ENCODE measurements around the gene RPS2.

RPS2 gene

DNA sequence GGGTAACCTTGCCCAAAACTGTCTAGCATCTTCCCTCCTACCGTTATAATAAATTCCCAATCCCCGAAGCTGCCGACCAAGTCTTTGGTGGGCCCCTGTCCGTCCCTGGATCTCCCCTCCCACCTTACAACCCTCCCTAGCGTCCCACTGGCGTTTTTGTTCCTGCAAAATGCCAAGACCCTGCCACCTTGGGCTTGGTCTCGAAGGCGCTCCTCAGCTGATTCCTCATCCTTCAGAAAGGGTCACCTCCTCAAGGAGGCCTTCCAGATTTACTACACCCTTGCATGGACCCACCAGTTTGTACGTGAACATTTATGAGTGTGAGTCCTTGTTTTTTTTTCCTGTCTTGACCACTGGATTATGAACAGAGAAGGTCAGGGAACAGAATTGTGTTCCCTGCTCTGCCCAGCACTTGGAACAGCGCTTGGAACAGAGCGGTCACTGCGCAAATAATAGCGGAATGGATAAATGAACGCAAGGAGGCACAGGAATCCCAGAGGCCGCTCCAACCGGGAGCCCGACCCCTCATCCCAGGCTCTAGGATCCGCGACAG lies 18.4 kb upstream of the RPS2 start:
- in situ Hi-C loops (cut with HindIII; ENCODE audit: low sequenced_read_pairs), result no loop called here

DNA sequence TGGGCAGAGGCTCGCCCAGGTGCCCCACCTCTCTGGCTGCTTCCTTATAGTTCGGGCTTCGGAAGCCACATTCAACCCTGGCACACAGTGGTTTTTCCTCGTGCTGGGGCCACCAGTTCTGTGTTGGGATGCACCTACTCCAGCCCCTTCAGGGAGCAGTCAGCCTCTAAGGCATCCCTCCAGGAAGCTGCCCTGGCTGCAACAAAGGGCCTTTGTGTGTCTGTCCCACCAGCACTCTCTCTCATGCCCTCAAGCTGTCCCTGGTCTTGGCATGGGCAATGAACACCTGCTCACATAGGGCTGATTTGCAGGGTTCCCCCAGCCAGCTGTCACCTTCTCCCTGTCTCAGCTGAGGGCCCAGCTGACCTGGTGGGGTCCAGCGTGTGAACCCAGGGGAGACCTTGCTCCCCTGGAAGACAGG lies 17.4 kb upstream of the RPS2 start:
- in situ Hi-C loops (cut with HindIII; ENCODE audit: low sequenced_read_pairs), result no loop called here

DNA sequence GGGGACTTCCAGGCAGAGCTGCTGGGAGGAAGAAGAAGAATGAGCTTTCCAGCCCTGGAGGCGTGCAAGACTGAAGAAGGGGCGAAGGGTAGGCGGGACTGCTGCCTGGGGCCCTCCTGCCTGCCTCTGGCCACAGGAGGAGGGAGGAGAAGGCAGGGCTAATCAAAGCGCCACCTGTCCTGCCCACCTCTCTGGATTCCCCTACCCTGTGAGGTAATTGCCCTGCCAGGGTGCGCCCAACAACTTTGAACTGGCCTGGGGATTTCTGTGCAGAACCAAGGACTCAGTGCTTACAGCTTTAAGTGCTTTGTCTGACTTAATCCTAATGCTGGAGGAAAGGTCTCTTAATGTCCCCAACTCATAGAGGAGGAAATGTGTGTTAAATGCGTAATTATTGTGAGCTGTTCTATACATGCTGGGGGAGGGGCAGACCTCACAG lies 16.8 kb upstream of the RPS2 start, which contains the start of gene NOXO1:
TSS of gene NOXO1 (minus strand) at position 72 of the 439 bp plus-strand sequence. CDS start 290 bp downstream, outside the sequence.
- in situ Hi-C loops (cut with HindIII; ENCODE audit: low sequenced_read_pairs), result no loop called here

DNA sequence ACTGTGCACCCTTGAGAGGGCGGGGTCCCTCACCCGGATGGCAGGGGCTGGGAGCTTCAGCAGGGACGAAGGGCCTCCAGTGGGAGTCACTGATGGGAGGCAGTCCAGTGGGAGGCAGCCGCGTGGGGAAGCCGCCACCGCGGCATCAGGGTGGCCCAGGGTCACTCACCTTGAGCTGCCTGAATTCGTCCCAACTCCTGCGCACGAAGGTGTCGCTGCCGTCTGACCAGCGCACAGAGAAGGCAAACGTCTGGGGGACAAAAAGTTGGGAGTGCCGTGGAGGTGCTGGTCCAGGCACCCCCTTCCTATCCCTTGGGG lies 16.1 kb upstream of the RPS2 start:
- in situ Hi-C loops (cut with HindIII; ENCODE audit: low sequenced_read_pairs), result no loop called here

DNA sequence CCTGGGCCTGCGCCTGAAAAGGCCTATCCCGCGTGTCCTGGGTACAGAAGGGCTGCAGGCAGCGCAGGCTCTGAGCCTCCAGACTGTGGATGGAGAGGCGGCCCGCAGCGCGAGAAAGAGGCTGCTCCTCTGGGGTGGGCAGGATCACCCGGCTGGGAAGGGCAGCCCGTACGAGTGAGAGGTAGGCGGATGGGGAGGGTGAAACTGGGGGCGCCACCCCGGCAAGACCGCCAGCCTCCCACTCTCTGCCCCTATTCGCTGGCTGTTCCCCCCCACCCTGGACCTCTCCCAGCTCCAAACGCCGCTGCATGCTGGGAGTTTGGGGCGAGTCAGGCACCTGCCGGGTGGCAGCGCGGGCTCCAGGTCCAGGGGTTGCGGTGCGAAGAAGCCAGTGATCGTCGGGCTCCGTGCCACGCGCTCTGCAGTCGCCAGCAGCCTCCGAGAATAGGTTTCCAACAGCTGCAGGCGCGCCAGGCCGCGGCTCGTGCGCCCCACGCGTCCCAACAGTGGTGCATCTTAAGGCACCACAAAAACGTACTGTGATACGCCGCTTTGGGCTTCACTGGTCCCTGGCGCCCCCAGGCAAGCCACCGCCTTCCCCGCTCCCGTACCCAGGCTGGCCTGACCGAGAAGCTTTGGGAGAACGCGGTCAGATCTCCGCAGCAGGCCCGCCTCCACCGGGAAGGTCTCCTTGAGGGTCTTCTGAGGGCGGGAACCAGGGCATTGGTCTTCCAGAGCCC lies 15.6 kb upstream of the RPS2 start:
- in situ Hi-C loops (cut with HindIII; ENCODE audit: low sequenced_read_pairs), result no loop called here

DNA sequence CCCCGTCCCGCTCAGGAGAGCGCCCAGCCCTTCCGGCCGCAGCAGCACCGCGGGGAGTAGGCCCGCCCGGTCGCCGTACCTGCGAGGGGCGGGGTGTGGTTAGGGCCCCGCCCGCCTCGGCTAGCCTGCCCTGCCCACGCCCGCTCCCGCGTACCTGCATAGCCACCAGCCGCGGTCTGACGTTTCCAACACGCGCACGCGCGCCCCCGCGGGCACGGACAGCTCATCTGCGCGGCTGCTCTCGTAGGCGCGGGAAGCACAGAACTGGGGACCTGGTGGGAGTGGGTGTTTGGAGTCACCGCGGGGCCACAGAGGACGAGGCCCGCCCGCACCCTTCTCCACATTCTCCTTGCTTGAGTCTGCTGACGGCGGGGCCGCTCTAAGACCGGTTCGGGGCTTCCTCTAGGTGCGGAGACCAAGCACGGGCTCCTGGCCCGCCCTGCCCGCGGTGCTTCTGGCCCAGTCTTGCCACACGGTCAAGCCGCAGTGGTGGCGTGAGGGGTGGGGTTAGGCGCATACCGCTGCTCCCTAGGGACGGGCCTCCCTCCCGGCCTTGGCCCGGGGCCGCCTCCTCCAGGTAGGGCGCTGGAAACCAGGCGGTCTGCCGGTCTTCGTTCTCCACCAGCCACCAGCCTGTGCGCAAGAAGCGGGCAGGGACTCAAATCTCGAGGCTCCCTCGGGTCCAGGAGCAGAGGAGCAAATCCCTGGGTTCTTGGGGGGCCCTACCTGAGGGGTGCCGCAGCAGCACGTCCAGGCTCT lies 14.8 kb upstream of the RPS2 start:
- in situ Hi-C loops (cut with HindIII; ENCODE audit: low sequenced_read_pairs), result no loop called here

DNA sequence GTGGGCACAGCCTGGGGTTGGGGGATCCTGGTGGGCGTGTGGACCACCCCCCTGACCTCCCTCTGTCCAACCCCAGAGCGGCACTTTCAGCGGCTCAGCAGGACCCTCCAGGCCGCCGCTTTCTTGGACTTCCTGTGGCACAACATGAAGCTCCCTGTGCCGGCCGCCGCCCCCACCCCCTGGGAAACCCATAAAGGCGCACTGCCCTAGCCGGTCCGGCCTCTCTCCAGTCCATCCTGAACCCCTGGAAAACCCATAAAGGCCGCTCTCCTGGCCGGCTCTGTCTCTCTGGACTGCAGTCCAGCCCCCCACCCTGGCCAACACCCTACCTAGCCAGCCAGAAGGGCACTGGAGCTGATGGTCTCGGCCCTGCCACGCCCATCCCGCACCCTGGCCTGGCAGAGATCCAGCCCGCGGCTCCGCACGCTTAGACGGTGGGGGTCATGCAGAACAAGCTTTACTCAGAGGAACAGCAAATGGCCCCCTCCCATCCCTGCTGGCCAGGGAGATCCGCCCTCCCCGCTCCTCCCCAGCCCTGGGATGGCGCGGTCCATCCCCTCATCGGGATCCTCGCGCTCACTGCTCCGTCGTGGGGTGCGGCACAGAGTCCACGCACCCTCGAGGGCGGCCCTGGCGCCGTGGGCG lies 14.0 kb upstream of the RPS2 start:
- in situ Hi-C loops (cut with HindIII; ENCODE audit: low sequenced_read_pairs), result no loop called here

DNA sequence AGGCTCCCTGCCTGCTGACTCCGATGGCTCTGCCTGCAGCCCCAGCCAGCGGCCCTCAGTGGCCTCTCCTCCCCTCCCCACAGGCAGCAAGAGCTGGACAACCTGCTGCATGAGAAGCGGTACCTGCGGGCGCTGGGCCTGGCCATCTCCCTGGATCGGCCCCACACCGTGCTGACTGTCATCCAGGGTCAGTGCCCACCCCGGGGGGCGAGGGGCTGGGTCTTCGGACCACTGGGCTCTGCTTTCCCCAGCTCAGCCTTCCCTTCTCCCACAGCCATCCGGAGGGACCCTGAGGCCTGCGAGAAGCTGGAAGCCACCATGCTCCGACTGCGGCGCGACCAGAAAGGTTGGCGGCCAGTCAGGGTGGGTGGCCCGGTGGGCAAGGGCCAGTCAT lies 13.2 kb upstream of the RPS2 start:
- in situ Hi-C loops (cut with HindIII; ENCODE audit: low sequenced_read_pairs), result no loop called here

DNA sequence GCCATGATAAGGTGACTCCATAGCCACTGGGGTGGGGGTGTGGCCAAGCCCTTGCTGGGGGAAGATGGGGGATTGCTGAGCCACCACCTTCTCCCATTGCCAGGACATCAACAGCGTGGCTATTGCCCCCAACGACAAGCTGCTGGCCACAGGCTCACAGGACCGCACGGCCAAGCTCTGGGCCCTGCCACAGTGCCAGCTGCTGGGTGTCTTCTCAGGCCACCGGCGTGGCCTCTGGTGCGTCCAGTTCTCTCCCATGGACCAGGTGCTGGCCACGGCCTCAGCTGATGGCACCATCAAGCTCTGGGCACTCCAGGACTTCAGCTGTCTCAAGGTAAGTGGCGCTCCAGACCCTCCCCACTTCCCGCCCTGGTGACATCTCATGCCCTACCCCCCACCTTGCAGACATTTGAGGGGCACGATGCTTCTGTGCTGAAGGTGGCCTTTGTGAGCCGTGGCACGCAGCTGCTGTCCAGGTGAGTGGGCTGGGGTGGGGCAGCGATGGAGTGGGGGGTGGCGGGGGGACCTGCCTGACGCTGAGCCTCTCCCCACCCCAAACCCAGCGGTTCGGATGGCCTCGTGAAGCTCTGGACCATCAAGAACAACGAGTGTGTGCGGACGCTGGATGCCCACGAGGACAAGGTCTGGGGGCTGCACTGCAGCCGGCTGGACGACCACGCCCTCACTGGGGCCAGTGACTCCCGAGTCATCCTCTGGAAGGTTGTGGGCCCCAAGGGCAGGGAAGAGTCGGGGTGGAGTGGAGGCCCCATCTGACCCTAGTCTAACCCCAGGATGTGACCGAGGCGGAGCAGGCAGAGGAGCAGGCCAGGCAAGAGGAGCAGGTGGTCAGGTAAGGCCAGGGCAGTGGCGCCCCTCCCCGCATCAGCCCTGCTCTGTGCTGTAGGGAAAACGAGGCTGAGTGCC lies 12.6 kb upstream of the RPS2 start:
- in situ Hi-C loops (cut with HindIII; ENCODE audit: low sequenced_read_pairs), result no loop called here

DNA sequence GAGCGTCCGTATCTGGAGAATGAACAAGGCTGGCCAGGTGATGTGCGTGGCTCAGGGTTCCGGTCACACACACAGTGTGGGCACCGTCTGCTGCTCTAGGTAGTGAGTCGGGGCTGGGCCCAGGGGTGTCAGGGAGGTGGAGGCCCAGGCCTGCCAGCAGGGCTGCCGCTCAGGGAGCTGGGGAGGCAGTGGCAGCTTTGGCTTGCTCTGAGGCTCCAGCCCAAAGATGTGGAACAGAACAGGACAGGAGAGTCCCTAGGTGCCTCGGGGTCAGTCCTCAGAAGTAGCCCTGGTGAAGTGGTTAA lies 11.5 kb upstream of the RPS2 start:
- in situ Hi-C loops (cut with HindIII; ENCODE audit: low sequenced_read_pairs), result no loop called here

DNA sequence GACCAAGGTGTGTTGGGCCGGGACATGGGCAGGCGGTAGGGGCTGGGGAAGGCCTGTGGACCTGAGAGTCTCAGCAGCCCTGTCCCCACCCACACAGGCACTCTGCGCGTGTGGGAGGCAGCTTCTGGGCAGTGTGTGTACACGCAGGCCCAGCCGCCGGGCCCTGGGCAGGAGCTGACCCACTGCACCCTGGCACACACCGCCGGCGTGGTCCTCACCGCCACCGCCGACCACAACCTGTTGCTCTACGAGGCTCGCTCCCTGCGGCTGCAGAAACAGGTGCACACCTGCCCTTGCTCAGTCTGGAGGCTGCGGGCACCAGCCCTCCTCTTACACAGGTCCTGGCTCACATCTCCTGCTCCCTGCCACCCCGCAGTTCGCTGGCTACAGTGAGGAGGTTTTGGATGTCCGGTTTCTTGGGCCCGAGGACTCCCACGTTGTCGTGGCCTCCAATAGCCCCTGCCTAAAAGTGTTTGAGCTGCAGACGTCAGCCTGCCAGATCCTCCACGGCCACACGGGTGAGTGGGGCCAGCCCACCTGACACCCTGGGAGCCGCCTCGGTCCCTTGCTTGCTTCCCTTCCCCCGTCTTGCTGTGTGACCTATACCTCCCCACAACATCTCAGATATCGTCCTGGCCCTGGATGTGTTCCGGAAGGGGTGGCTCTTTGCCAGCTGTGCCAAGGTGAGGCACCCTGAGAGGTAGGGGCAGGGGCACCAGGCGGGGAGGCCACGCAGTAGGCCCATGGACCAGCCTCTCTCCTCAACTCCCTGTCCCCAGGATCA lies 11.0 kb upstream of the RPS2 start:
- in situ Hi-C loops (cut with HindIII; ENCODE audit: low sequenced_read_pairs), result no loop called here

DNA sequence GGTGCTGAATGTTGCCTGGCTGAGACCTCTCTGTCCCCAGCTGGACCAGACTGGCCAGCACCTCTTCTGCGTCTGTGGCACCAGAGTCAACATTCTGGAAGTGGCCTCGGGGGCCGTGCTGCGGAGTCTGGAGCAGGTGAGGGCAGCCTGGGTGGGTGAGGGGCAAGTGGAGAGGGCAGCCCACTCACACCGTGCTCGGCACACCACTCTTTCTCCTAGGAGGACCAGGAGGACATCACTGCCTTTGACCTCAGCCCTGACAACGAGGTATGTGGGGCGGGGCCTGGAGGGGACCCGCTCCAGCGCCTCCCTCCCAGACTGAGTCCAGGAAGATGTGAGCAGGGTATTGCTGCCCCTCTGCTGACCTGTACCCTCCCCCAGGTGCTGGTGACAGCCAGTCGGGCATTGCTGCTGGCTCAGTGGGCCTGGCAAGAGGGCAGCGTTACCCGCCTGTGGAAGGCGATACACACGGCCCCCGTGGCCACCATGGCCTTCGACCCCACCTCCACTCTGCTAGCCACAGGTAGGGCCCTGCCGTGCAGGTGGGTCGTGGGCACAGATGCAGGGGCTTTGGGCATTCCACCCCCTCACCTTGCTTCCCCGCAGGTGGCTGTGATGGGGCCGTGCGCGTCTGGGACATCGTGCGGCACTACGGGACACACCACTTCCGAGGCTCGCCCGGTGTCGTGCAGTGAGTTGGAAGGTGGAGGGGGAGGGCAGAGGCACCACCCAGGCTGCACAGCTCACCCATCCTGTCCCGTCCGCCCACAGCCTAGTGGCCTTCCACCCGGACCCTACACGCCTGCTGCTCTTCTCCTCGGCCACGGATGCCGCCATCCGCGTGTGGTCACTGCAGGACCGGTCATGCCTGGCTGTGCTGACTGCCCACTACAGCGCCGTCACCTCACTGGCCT lies 9.8 kb upstream of the RPS2 start:
- in situ Hi-C loops (cut with HindIII; ENCODE audit: low sequenced_read_pairs), result no loop called here

DNA sequence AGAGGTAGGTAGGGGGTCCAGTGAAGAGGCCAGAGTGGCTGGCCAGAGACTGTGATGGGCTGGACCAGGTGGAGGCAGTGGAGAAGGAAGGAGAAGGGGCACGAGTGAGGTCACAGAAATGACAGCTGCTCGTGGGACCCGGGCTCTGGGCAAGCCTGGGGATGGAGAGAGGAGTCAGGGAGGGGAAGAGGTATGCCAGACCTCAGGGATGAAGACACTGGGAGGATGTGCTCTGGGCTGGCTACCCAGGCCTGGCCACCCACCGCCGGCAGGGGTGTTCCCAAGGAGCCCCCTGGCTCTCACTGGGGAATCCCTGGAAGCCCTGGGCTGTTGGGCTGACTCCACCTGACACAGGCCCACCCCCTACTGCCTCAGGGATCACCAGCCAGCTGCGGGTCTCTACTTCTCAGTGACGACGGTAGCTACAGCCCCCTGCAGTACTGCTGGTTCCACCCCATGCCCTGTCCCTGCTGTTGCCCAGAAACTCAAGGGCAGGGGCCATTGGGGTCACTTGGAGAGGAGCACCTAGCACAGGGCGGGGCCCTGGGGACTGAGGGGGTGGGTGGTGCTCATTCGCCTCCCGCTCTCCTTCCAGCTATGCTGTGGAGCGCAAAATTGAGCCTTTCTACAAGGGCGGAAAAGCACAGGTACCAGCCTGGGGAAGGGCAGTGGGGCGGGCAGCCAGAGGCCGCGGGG lies 9.0 kb upstream of the RPS2 start:
- in situ Hi-C loops (cut with HindIII; ENCODE audit: low sequenced_read_pairs), result no loop called here

DNA sequence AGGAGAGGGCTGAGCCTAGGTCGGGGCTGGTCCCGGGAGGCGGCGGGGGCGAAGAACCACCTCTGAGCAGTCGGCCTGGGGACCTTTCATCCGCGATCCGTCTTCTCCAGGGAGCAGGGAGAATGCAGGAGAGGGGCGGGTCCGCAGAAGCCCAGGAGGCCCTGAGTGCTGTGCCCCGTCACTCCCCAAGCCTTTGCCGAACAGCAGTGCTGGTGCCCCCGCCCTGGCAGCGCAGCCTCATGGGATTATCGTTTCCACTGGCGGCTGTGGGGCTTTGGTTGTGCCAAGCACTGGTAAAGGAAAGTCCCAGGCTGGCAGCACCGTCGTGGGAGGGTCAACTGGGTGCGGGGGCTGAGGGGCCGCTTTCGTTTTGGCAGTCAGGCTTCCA lies 7.9 kb upstream of the RPS2 start:
- in situ Hi-C loops (cut with HindIII; ENCODE audit: low sequenced_read_pairs), result no loop called here

DNA sequence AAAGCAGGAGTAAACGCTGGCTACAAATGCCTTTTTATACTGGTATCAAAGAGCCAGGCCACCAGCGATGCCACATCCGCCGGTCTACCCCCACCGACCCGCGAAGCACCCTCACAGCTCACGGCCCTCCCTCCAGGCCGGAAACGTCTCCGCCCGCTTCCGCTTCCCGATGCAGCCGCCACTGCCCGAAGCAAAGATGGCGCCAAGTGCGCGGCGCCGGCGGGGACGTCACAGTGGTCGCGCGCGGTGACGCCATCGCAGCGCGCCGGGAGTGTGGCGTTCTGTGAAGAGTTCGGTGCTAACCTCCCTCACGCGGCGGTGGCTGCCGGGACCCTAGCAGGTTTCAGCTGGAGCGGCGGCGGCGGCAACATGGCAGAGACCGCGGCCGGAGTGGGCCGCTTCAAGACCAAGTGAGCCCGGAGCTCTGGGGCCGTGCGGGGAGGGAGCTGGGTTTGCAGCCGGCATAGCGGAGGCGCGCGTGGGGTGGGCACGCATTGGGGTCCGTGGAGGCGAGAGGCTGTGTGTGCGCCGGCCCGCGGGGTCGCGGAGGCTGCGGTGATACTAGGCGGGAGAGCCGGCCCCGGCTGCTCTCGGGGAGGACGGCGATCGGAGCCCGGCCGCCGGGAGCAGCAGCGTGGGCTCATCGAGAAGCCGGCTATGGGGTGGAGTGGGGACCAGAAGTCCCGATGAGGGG lies 7.3 kb upstream of the RPS2 start, which contains the start of gene TBL3:
TSS of gene TBL3 (plus strand) at position 258 of the 694 bp plus-strand sequence. CDS start at position 370, 112 bp downstream.
- in situ Hi-C loops (cut with HindIII; ENCODE audit: low sequenced_read_pairs), result no loop called here

DNA sequence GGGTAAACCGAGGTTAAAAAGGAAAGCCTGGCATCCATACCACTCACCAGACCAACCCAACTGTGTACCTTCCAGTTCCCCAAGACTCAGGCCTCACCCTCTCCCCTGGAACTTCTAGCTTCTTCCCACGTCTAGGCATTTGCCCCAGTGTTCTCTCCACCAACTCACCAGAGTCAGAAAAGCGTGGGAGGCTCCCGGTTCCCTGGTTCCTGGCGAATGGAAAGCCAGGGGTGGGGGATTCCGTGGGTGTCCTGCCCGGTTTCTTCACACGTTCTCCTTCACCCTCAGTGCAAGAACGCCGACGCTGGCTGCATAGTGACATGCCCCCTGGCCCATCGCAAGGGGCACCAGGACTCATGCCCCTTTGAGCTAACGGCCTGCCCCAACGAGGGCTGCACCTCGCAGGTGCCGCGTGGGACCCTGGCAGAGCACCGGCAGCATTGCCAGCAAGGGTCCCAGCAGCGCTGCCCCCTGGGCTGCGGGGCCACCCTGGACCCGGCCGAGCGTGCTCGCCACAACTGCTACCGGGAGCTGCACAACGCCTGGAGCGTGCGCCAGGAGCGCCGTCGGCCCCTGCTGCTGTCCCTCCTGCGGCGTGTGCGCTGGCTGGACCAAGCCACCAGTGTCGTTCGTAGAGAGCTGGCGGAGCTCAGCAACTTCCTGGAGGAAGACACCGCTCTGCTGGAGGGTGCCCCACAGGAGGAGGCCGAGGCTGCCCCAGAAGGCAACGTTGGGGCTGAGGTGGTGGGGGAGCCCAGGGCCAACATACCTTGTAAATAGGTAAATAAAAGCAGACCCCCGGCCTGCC lies 3.7 kb upstream of the RPS2 start:
- in situ Hi-C loops (cut with HindIII; ENCODE audit: low sequenced_read_pairs), result loop anchor here (5.0 kb wide), 1 partner anchor 69 kb away; no protein-coding TSS in a partner anchor

DNA sequence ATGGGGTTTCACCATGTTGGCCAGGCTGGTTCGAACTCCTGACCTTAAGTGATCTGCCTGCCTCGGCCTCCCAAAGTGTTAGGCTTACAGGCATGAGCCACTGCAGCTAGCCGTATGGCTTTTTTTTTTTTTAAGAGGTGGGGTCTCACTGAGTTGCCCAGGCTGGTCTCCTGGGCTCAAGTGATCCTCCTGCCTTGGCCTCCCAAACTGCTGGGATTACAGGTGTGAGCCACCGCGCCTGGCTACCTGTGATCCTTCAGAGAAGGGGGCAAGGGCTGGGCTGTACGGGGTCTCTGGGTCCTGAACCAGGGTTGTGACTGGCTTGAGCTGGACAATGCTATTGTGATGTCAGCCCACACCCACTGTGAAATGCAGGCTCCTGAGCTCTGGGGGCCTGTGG lies 1.8 kb upstream of the RPS2 start, which contains the start of gene RNF151:
TSS of gene RNF151 (plus strand) at position 397 of the 400 bp plus-strand sequence. CDS start 26 bp downstream, outside the sequence.
- in situ Hi-C loops (cut with HindIII; ENCODE audit: low sequenced_read_pairs), result loop anchor here (5.0 kb wide), 1 partner anchor 71 kb away; no protein-coding TSS in a partner anchor
